HCT116 (cell line): Measurements from ENCODE around the gene CASP9. TPM values are rescaled to one million over a fixed set of nuclear protein-coding genes. Genes with fewer than 3 reads are reported as not detected.

Source experiments
- ATAC-seq: fragments of 200-7000 bp; cut with Tn5 transposase; 2 replicates; pipeline ENCODE4 v1.9.1; 2020; ENCODE audit warnings: mild to moderate bottlenecking, moderate library complexity
- BruUV-seq: library from RNA; stranded (reverse); fragments of 400-500 nt; replicated peaks from 2 replicates; lab custom pipeline; 2021; lab: Mats Ljungman, UMichigan
- CTCF ChIA-PET: fragments of 300-600 bp; sonication (Branson Sonifier 250); formaldehyde crosslinking; loops from one replicate; lab custom pipeline; 2021; ENCODE audit warnings: antibody characterized with exemption; lab: Charles Lee
- POLR2A ChIA-PET: fragments of 300-600, 350-600 bp; sonication (Branson Sonifier 250); formaldehyde crosslinking; loops from one replicate; lab custom pipeline; 2021; ENCODE audit warnings: antibody characterized with exemption; lab: Charles Lee
- RAD21 ChIA-PET, 2 experiments: fragments of 300-600 bp; sonication (Branson Sonifier 250); formaldehyde crosslinking; loops; one replicate each; lab custom pipeline; 2023; ENCODE audit warnings: low total read pairs in 2 of 2; ENCODE audit not compliant: uncharacterized antibody in 2 of 2, unreplicated experiment in 2 of 2, low non-redundant PET in 1 of 2; lab: Charles Lee
- DNase-seq: peaks from one replicate; pipeline ENCODE4 v3.0.0-alpha.2; 2010; ENCODE audit warnings: low read depth, low spot score
- H2AFZ ChIP-seq: fragments of 200-600 bp; shearing (Covaris generic), sonication (generic); 2 replicates; pipeline ENCODE4 v1.6.1; 2017; ENCODE audit warnings: low read depth, mixed run types, mixed read lengths, antibody characterized with exemption, low read length; ENCODE audit not compliant: poor library complexity, severe bottlenecking
- H3K27ac ChIP-seq: 2 replicates; pipeline ENCODE4 v1.5.1; 2012; ENCODE audit warnings: low read depth, low read length
- H3K27me3 ChIP-seq: fragments of 200-600 bp; sonication (generic); 2 replicates; pipeline ENCODE4 v1.6.1; 2016; ENCODE audit warnings: mixed run types, low read length, mixed read lengths; ENCODE audit not compliant: insufficient read depth
- H3K36me3 ChIP-seq, 2 experiments: fragments of 200-500 bp in 1 of 2; fragments of 200-600 bp in 1 of 2; sonication (Bioruptor generic) in 1 of 2; sonication (generic) in 1 of 2; 2 replicates each; pipeline versions ENCODE4 v1.5.1 to v1.6.1; 2014 to 2016; ENCODE audit warnings: low read length in 2 of 2, inconsistent platforms in 1 of 2, mixed read lengths in 1 of 2, mixed run types in 1 of 2; ENCODE audit not compliant: insufficient read depth in 2 of 2, control insufficient read depth in 1 of 2
- H3K4me1 ChIP-seq, 2 experiments: fragments of 200-600 bp in 1 of 2; sonication (generic) in 1 of 2; 2 replicates each; pipeline versions ENCODE4 v1.5.1 to v1.6.1; 2012 to 2017; ENCODE audit warnings: low read length in 2 of 2, inconsistent platforms in 1 of 2, mild to moderate bottlenecking in 1 of 2, mixed read lengths in 1 of 2, mixed run types in 1 of 2, moderate library complexity in 1 of 2; ENCODE audit not compliant: insufficient read depth in 2 of 2, control insufficient read depth in 1 of 2
- H3K4me2 ChIP-seq: fragments of 200-600 bp; sonication (generic); 2 replicates; pipeline ENCODE4 v1.6.1; 2017; ENCODE audit warnings: mixed run types, low read length, mixed read lengths
- H3K4me3 ChIP-seq, 2 experiments: fragments of 200-600 bp in 1 of 2; sonication (generic) in 1 of 2; replicated peaks in 1 of 2; 2 replicates each; pipeline ENCODE4 v1.5.1; 2011 to 2016; ENCODE audit warnings: low read length in 2 of 2, control low read depth in 1 of 2, low read depth in 1 of 2, mild to moderate bottlenecking in 1 of 2, mixed read lengths in 1 of 2, mixed run types in 1 of 2
- H3K79me2 ChIP-seq: fragments of 200-600 bp; sonication (generic); 2 replicates; pipeline ENCODE4 v1.6.1; 2017; ENCODE audit warnings: mild to moderate bottlenecking, mixed run types, low read length, moderate library complexity, mixed read lengths; ENCODE audit not compliant: insufficient read depth
- H3K9ac ChIP-seq: fragments of 200-600 bp; sonication (generic); 2 replicates; pipeline ENCODE4 v1.6.1; 2016; ENCODE audit warnings: low read length, mixed read lengths
- H3K9me2 ChIP-seq: fragments of 200-600 bp; sonication (generic), shearing (Covaris generic); 2 replicates; pipeline ENCODE4 v1.6.1; 2017; ENCODE audit warnings: mixed run types, mild to moderate bottlenecking, moderate library complexity; ENCODE audit not compliant: insufficient read depth
- H3K9me3 ChIP-seq, 2 experiments: fragments of 200-500 bp in 1 of 2; fragments of 200-600 bp in 1 of 2; sonication (Bioruptor generic) in 1 of 2; sonication (generic) in 1 of 2; 2 replicates each; pipeline ENCODE4 v1.6.1; 2014 to 2017; ENCODE audit warnings: low read length in 2 of 2, mixed read lengths in 2 of 2, inconsistent platforms in 1 of 2, low read depth in 1 of 2, mild to moderate bottlenecking in 1 of 2, mixed run types in 1 of 2, moderate library complexity in 1 of 2; ENCODE audit not compliant: control insufficient read depth in 1 of 2, insufficient read depth in 1 of 2
- H4K20me1 ChIP-seq: fragments of 200-600 bp; sonication (generic), shearing (Covaris generic); 2 replicates; pipeline ENCODE4 v1.6.1; 2017; ENCODE audit warnings: mixed run types, mild to moderate bottlenecking, moderate library complexity; ENCODE audit not compliant: insufficient read depth
- ATF3 ChIP-seq: IDR thresholded peaks from 2 replicates; pipeline ENCODE4 v1.6.1; 2012
- CTCF ChIP-seq, 3 experiments: fragments of 200-600 bp in 1 of 3; sonication (generic) in 1 of 3; IDR thresholded peaks in 2 of 3; conservative IDR thresholded peaks in 1 of 3; 2 replicates each; pipeline ENCODE4 v1.5.1; 2012 to 2017; ENCODE audit warnings: low read depth in 2 of 3, low read length in 2 of 3, antibody characterized with exemption in 1 of 3, borderline replicate concordance in 1 of 3, control low read depth in 1 of 3, mild to moderate bottlenecking in 1 of 3, mixed read lengths in 1 of 3, mixed run types in 1 of 3, moderate library complexity in 1 of 3; ENCODE audit not compliant: insufficient read depth in 1 of 3
- JUND ChIP-seq: IDR thresholded peaks from 2 replicates; pipeline ENCODE4 v1.6.1; 2012
- RAD21 ChIP-seq: IDR thresholded peaks from 2 replicates; pipeline ENCODE4 v1.6.1; 2012; ENCODE audit warnings: low read depth, mild to moderate bottlenecking
- intact Hi-C: fragments of 100-400 bp; cut with micrococcal nuclease; formaldehyde crosslinking; loops from 2 replicates; pipeline ENCODE4 v1.10.0; 2022
- total RNA-seq: library from RNA; stranded (reverse); gene quantifications from one replicate; pipeline ENCODE4 v1.2.1, GENCODE V29; 2021; ENCODE audit not compliant: unreplicated experiment

Gene CASP9
- total RNA-seq, 1 experiment from 2014 or later: 10.6 TPM

- no peaks in the 10 kb centered on the region for H3K4me1 ChIP-seq
- ChIA-PET CTCF (no interaction called here), POLR2A (no interaction called here), RAD21 (no interaction called here)
- no peaks in the 10 kb centered on the region for H3K27me3 ChIP-seq
- H3K9me2 ChIP-seq: no peaks in the 10 kb centered on the region
- DNase-seq (peak; percentile 16), ATAC-seq (peak; percentile 98)
- H3K4me2 ChIP-seq: no peak overlapping the region
- intact Hi-C loops: loop anchor here (1.0 kb wide), 1 partner anchor 178 kb away; no protein-coding TSS in a partner anchor
- BruUV-seq: no TSS peak
- H4K20me1 ChIP-seq: no peaks in the 10 kb centered on the region
- no peak overlapping the region for H3K9ac ChIP-seq
- H2AFZ ChIP-seq: no peak overlapping the region
- no peaks in the 10 kb centered on the region for H3K9me3 ChIP-seq
- H3K36me3 ChIP-seq: no peaks in the 10 kb centered on the region
- no peak overlapping the region for H3K4me3 ChIP-seq
- no peak for TF ChIP-seq JUND
- no peak for TF ChIP-seq ATF3
- peak; percentile 73 for TF ChIP-seq RAD21
- peak; percentile 60 to 94 (median 80); a peak in 5 of 6 replicates for TF ChIP-seq CTCF (IDR thresholded peaks at IDR 0.05 in 2 of 3, conservative IDR thresholded peaks at IDR 0.05 in 1 of 3; ENCODE audit: borderline replicate concordance in 1 of 3, insufficient read depth in 1 of 3, low read depth in 2 of 3, low read length in 2 of 3)
- no peaks in the 10 kb centered on the region for H3K79me2 ChIP-seq
- H3K27ac ChIP-seq: no peak overlapping the region
Observed at GRCh38 chr1:15501208-15502032, 22.6 kb downstream of the CASP9 start.
